Hematopoietic multipotent progenitor cell treated with erythropoietin and hydrocortisone succinate and interleukin-3 and kit ligand, for 15 days (in vitro differentiated cells): Measurements from ENCODE around the gene PRKCZ.
A peak's percentile ranks its signal among the peaks of the same experiment; 100 is the strongest.
"Not testable (repeated sequence)": the region's sequence is repeated elsewhere in the genome, so short reads cannot be mapped to it uniquely, and the experiment has no call there.

Source experiments
- DNase-seq: peaks from one replicate; pipeline ENCODE4 v3.0.0-alpha.2; 2015; ENCODE audit warnings: low spot score

Gene PRKCZ

GRCh38 chr1:2119886-2120285 lies 69.7 kb downstream of the PRKCZ start:
- DNase-seq: no peak

GRCh38 chr1:2121101-2121691 lies 71.0 kb downstream of the PRKCZ start:
- no peak for DNase-seq

- not testable (repeated sequence) for DNase-seq
Measured at GRCh38 chr1:2121794-2122193, 71.6 kb downstream of the PRKCZ start.

GRCh38 chr1:2124446-2125198 lies 74.4 kb downstream of the PRKCZ start:
- no peak for DNase-seq

GRCh38 chr1:2125350-2126211 lies 75.4 kb downstream of the PRKCZ start:
- no peak for DNase-seq

- no peak for DNase-seq
Measured at GRCh38 chr1:2126331-2127186, 76.3 kb downstream of the PRKCZ start.

- no peak for DNase-seq
Measured at GRCh38 chr1:2127187-2128145, 77.3 kb downstream of the PRKCZ start.

GRCh38 chr1:2128189-2128901 lies 78.1 kb downstream of the PRKCZ start:
- DNase-seq: no peak

GRCh38 chr1:2129256-2129943 lies 79.2 kb downstream of the PRKCZ start:
- no peak for DNase-seq

GRCh38 chr1:2130156-2130555 lies 79.9 kb downstream of the PRKCZ start:
- no peak for DNase-seq

GRCh38 chr1:2130871-2131289 lies 80.7 kb downstream of the PRKCZ start:
- DNase-seq: no peak

- DNase-seq: no peak
Measured at GRCh38 chr1:2132222-2133038, 82.2 kb downstream of the PRKCZ start.

GRCh38 chr1:2133039-2133878 lies 83.0 kb downstream of the PRKCZ start:
- DNase-seq: peak; percentile 89

GRCh38 chr1:2133879-2134215 lies 83.6 kb downstream of the PRKCZ start:
- DNase-seq: no peak

- no peak for DNase-seq
Measured at GRCh38 chr1:2134266-2134620, 84.0 kb downstream of the PRKCZ start.

GRCh38 chr1:2134621-2135307 lies 84.6 kb downstream of the PRKCZ start:
- no peak for DNase-seq

GRCh38 chr1:2135441-2135841 lies 85.2 kb downstream of the PRKCZ start:
- DNase-seq: no peak
